ENCODE data around the gene YARS2. TPM values are rescaled to one million over a fixed set of nuclear protein-coding genes. Genes with fewer than 3 reads are reported as not detected.

Gene YARS2
- total RNA-seq, 6 experiments from 2014 or later, result 6.9 to 19.4 (median 9.0) TPM

DNA sequence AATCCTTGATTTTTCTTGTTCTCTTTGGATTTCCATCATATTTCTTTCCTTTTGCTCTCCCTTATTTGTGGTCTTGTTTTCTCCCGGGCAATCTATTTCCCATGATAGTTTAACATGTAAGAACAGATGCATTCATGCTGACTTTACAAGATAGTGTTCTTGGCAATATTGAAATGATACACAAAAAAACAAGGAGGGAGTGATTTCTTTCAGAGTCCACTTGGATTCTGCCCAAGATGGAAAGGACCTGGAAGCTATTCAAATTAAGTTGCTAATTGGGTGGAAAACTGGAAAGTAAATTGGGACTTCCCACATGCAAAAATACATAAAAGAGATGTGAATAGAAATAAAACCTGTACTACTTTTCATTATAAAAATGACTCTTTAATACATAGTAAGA, 14.4 kb upstream of the YARS2 start:
- intact Hi-C loops (cut with DNase I), result no loop called here
- Histone ChIP-seq H3K27me3 (no peaks in the 10 kb centered on the region), H3K9me3 (no peaks in the 10 kb centered on the region), H3K36me3 (no peaks in the 10 kb centered on the region), H3K4me3 (no peak overlapping the region), H3K4me1 (no peaks in the 10 kb centered on the region), H3K27ac (no peak overlapping the region)
- no peak for TF ChIP-seq POLR2A (IDR thresholded peaks at IDR 0.05)
- TF ChIP-seq CTCF (IDR thresholded peaks at IDR 0.05), result no peak
- 14% methylated on average over 1 of the region's 1 CpG for WGBS (ENCODE audit: insufficient coverage, low coverage, low lambda C conversion rate, missing lambda C conversion rate)
- DNase-seq (no peak), ATAC-seq (no peak)

GRCh38 chr12:32768518-32768917, 12.8 kb upstream of the YARS2 start:
- H3K9me3 ChIP-seq, result no peaks in the 10 kb centered on the region
- TF ChIP-seq POLR2A (IDR thresholded peaks at IDR 0.05), result no peak
- TF ChIP-seq CTCF (IDR thresholded peaks at IDR 0.05), result no peak
- no peaks in the 10 kb centered on the region for H3K36me3 ChIP-seq
- ATAC-seq (no peak), DNase-seq (no peak)
- no peak overlapping the region for H3K4me3 ChIP-seq
- WGBS (ENCODE audit: insufficient coverage, low coverage, low lambda C conversion rate, missing lambda C conversion rate), result 83% methylated on average over 4 of the region's 4 CpGs
- no peaks in the 10 kb centered on the region for H3K27me3 ChIP-seq
- H3K27ac ChIP-seq, result no peak overlapping the region
- intact Hi-C loops (cut with DNase I), result no loop called here
- H3K4me1 ChIP-seq, result no peaks in the 10 kb centered on the region

DNA sequence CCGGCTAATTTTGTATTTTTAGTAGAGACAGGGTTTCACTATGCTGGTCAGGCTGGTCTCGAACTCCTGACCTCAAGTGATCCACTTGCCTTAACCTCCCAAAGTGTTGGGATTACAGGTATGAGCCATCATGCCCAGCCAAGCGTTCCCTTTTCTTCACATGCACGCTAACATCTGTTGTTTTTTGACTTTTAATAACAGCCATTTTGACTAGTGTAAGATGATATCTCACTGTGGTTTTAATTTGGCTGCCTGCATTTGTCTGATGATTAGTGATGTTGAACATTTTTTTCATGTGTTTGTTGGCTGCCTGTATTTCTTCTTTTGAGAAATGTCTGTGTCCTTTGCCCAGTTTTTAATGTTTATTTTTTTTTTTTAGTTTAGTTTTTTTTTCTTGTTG, 10.2 kb upstream of the YARS2 start:
- 86% methylated on average over 4 of the region's 4 CpGs for WGBS (ENCODE audit: insufficient coverage, low coverage, low lambda C conversion rate, missing lambda C conversion rate)
- H3K4me3 ChIP-seq, result no peak overlapping the region
- intact Hi-C loops (cut with DNase I), result no loop called here
- no peaks in the 10 kb centered on the region for H3K27me3 ChIP-seq
- H3K9me3 ChIP-seq, result no peaks in the 10 kb centered on the region
- H3K4me1 ChIP-seq, result no peaks in the 10 kb centered on the region
- H3K36me3 ChIP-seq, result no peaks in the 10 kb centered on the region
- DNase-seq (no peak), ATAC-seq (no peak)
- H3K27ac ChIP-seq, result no peak overlapping the region
- no peak for TF ChIP-seq CTCF (IDR thresholded peaks at IDR 0.05)

- TF ChIP-seq POLR2A (IDR thresholded peaks at IDR 0.05) (no peak), CTCF (IDR thresholded peaks at IDR 0.05) (no peak)
- intact Hi-C loops (cut with DNase I), result no loop called here
- ATAC-seq (no peak), DNase-seq (no peak)
- Histone ChIP-seq H3K36me3 (no peaks in the 10 kb centered on the region), H3K9me3 (no peaks in the 10 kb centered on the region), H3K4me3 (no peak overlapping the region), H3K27me3 (no peaks in the 10 kb centered on the region), H3K27ac (no peak overlapping the region), H3K4me1 (no peaks in the 10 kb centered on the region)
- WGBS (ENCODE audit: insufficient coverage, low coverage, low lambda C conversion rate, missing lambda C conversion rate), result 13% methylated on average over 1 of the region's 1 CpG
These were observed 6.0 kb upstream of the YARS2 start for GRCh38 chr12:32761716-32762115.

GRCh38 chr12:32757157-32757556, 1.5 kb upstream of the YARS2 start:
- ATAC-seq, result no peak
- TF ChIP-seq POLR2A (IDR thresholded peaks at IDR 0.05) (no peak), CTCF (IDR thresholded peaks at IDR 0.05) (no peak)
- DNase-seq, result no peak
- Histone ChIP-seq H3K4me1 (peaks cover 0 to 10% (median 3%) of the 10 kb centered on the region in 4 donors), H3K27me3 (no peaks in the 10 kb centered on the region), H3K4me3 (no peak overlapping the region), H3K27ac (no peak overlapping the region), H3K36me3 (peaks cover 0 to 19% (median 0%) of the 10 kb centered on the region in 4 donors), H3K9me3 (no peaks in the 10 kb centered on the region)
- intact Hi-C loops (cut with DNase I), result loop anchor here in 1 of 2 donors (5.0 kb wide), 1 partner anchor 165 kb away; no protein-coding TSS in a partner anchor
- 72% methylated on average over 2 of the region's 3 CpGs for WGBS (ENCODE audit: insufficient coverage, low coverage, low lambda C conversion rate, missing lambda C conversion rate)
